T47D (cell line): ENCODE results near the gene PEX6.
"Not testable (repeated sequence)": the region's sequence is repeated elsewhere in the genome, so short reads cannot be mapped to it uniquely, and the experiment has no call there.

Source experiments
- DNase-seq, 2 experiments: peaks; one replicate each; pipeline versions ENCODE4 v3.0.0 to v3.0.0-alpha.2; 2011 to 2012; ENCODE audit warnings: low read depth in 1 of 2, low spot score in 1 of 2
- JUND ChIP-seq: IDR thresholded peaks from 2 replicates; pipeline ENCODE4 v1.6.1; 2012; ENCODE audit warnings: low read depth
- in situ Hi-C: cut with HindIII; loops from 2 replicates; pipeline ENCODE4 v1.10.0; 2016; ENCODE audit warnings: low sequenced_read_pairs, low pct_unique_long_range_greater_than_20kb

Gene PEX6

DNA sequence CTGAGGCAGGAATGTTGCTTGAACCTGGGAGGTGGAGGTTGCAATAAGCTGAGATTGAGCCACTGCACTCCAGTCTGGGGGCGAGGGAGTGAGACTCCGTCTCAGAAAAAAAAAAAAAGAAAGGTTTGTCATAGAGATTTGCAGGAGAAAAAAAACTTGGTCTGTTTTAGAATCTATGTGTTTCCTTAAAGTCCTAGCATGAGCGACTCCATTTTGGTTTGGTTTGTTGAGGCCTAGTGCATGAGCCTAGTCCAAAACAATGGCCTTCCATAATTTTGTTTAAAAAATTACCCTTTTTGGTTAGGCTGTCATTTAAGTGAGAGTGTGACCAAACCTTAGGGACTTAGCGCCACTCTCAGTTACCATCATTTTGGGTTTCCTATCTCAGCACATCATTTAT, 26.6 kb downstream of the PEX6 start:
- TF ChIP-seq JUND = no peak
- in situ Hi-C loops = no loop called here
- no peak for DNase-seq

DNA sequence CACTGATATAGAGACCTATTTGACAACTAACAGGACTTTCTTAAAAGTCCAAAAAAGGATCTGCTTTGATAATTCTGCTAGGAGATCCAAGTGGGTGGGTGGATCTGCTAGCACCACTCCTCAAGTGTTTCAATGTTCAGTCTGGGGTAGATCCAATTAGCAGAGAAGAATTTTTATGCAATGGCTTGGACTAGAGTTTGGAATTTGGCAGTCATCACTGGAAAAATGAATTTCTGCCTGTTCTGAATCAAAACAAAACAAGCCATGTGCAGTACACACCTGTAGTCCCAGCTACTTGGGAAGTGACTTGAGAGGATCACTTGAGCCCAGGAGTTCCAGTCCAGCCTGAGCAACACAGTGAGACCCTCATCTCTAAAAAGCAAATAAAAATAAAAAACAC, 31.0 kb downstream of the PEX6 start:
- no peak for DNase-seq
- no peak for TF ChIP-seq JUND
- in situ Hi-C loops = no loop called here

DNA sequence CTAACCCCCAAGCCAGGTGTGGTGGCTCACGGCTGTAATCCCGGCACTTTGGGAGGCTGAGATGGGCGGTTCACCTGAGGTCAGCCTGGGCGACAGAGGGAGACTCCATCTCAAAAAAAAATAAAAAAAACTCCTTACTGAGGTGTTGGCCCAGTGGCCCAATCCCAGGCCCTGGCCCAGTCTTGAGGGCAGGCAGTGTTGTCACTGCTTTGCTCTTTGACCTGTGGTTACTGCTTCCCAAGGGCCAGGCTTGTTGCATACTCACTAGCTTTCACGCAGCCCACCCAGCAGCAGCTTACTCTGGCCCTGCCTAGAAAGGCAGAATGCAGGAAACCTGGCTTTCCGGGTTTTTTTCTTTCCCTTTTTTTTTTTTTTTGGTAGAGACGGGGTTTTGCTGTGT, 36.5 kb downstream of the PEX6 start:
- TF ChIP-seq JUND = no peak
- in situ Hi-C loops = no loop called here
- DNase-seq = no peak

DNA sequence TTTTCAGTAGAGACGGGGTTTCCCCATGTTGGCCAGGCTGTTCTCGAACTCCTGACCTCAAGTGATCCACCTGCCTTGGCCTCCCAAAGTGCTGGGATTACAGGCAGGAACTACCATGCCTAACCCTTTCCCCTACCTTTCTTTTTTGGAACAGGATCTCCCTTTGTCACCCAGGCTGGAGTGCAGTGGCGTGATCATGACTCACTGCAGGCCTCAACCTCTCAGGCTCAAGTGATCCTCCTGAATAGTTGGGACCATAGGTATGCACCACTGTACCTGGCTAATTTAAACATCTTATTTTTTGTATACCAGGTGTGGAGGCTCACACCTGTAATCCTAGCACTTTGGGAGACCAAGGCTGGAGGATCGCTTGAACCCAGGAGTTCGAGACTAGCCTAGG, 37.6 kb downstream of the PEX6 start:
- in situ Hi-C loops, DNase-seq: not testable (repeated sequence)

DNA sequence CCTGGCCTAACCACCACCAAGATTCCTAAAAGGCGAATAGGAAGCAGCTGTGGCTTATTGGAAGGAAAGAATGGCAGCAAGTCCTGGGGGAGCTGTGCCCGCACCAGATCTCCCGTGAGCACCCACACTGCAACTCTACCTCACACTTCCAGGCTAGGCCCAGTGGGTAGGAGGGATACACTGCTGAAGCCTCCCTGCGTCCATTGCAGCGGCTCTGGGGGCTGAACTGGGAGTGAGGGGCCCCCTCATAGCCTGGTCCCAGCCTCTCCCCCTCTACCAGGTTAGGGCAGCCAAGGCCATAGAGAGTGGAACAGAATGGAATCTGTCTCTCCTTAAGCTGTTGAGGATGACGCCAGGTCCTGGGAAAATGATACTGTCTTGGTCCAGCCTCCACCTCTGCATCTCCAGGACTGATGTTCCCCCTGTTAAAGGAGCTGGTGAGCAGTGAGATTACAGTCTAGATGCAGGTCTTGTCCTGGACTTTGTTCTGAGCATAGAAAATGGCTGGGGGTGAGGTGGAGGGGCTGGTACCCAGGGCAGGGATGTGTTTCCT, 38.4 kb downstream of the PEX6 start:
- DNase-seq = no peak
- TF ChIP-seq JUND = no peak
- in situ Hi-C loops = no loop called here

DNA sequence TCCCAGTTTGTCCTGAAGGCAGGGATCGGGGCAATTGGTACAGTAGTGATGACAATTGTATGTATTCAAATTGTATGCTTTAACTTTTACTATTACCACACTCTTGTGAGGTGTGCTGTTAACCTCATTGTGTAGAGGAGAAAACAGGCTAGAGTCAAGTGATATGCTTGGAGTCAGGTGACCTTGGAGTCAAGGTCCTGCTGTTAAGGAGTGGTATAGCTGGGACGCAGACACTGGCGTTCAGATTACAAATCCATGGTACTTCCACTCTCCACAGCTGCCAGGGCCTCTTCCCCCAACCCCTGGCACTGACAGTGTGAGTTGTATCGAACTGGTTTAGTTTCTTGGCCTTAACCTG, 39.2 kb downstream of the PEX6 start:
- no peak for TF ChIP-seq JUND
- in situ Hi-C loops = no loop called here
- DNase-seq = no peak

DNA sequence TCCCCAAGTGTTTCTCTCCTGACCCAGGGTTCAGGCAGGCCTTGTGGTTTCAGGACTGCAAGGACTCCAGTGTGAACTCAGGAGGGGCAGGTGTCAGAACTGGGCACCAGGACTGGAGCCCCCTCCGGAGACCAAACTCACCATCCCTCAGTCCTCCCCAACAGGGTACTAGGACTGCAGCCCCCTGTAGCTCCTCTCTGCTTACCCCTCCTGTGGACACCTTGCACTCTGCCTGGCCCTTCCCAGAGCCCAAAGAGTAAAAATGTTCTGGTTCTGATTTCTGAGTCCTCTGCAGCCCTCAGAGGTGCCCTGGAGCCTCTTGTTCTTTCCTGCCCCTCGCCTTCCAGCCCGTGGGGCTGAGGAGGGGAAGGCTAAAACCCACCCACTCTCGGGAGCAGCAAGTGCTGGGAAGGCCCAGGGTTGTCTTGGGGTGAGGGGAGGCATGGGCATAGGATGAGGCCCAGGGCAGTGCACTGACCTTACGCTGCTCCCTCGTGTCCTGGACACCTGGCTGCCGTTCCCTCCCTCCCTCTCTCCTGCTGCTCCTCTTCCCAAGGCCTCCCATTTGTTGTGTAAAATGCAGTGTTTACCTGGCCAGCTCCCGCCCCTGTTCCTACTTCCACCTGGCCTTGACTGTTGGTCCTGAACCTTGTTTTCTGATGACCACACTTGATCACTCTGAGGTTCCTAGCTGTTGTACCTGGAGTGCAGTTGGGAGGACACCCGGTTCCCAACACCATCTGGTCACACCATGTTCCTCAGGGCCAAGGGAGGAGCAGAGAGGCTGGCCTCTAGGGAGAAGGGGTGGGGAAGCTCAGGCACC, 39.8 kb downstream of the PEX6 start:
- no peak for TF ChIP-seq JUND
- DNase-seq = peak in 1 of 2 experiments; percentile 34
- in situ Hi-C loops = no loop called here

DNA sequence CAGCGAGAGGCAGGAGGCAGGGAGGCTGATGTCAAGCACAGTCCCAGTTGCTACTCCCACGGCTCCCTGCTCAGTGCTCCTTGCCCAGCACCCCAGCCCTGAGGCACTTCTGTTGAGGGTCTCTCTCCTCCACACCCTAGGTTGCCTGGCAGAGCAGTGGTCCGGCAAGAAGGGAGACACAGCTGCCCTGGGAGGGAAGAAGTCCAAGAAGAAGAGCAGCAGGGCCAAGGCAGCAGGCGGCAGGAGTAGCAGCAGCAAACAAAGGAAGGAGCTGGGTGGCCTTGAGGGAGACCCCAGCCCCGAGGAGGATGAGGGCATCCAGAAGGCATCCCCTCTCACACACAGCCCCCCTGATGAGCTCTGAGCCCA, 40.6 kb downstream of the PEX6 start:
- in situ Hi-C loops = no loop called here
- DNase-seq = no peak

DNA sequence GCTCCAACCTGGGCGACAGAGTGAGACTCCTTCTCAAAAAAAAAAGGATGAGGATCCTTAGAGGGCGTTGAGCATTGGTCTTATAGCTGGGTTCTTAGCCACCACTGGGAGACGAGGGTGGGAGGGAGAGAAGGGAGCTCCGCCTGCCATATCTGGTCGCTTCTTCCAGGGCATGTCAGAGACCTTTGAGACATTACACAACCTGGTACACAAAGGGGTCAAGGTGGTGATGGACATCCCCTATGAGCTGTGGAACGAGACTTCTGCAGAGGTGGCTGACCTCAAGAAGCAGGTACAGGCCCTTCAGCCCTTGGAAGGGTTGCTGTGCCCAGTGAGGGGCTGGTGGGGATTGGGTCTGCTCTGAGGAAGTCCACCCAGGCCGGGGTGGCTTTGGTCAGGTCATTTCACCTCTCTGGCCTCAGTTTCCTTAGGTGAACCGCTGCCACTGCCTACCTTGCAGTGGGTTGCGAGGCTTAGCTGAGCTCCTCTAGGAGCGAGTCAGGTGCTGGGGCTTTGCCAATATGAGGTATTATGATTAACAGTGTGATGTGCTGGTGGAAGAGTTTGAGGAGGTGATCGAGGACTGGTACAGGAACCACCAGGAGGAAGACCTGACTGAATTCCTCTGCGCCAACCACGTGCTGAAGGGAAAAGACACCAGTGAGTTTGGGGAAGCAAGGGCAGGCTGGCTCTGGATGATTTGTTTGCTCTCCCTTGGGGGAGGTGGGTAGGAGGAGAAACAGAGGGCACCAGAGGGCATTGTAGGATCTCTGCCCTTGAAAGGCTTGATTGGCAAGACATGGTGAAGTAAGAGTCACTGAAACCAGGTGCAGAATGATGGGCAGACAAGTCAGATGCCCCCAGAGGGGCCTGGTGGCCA, 41.2 kb downstream of the PEX6 start:
- no peak for TF ChIP-seq JUND
- in situ Hi-C loops = no loop called here

More for the DNA sequence above, 40.6 kb downstream of the PEX6 start:
- TF ChIP-seq JUND = no peak

DNA sequence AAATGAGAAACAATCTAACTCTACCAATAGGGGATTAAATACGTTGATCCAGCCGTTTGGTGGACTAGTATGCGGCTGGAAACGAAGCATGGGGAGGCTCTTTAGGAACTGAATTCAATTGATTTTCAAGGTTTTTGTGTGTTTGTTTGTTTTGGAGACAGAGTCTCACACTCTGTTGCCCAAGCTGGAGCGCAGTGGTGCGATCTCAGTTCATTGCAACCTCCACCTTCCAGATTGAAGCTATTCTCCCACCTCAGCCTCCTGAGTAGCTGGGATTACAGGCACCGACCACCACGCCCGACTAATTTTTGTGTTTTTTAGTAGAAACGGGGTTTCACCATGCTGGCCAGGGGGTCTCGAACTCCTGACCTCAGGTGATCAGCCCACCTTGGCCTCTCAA, 42.6 kb downstream of the PEX6 start:
- in situ Hi-C loops = no loop called here
- DNase-seq = no peak
- TF ChIP-seq JUND = no peak

More for the DNA sequence above, 41.2 kb downstream of the PEX6 start:
- DNase-seq = no peak

DNA sequence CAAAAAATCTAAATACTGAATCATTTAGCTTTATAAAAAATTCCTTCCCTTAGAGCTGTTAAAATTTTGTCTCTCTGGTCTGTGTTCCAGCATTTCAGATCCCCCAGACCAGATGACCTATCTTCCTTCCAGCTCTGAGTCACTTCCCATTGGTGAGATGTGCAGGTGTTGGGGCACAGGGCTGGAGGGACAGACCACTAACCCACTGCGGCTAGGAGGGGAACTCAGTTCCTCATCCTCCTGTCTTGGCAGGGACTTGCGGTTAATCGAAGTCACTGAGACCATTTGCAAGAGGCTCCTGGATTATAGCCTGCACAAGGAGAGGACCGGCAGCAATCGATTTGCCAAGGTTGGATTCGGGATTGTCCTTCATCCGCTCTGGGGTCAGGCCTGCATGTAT, 43.7 kb downstream of the PEX6 start:
- DNase-seq = no peak
- in situ Hi-C loops = no loop called here
- no peak for TF ChIP-seq JUND

DNA sequence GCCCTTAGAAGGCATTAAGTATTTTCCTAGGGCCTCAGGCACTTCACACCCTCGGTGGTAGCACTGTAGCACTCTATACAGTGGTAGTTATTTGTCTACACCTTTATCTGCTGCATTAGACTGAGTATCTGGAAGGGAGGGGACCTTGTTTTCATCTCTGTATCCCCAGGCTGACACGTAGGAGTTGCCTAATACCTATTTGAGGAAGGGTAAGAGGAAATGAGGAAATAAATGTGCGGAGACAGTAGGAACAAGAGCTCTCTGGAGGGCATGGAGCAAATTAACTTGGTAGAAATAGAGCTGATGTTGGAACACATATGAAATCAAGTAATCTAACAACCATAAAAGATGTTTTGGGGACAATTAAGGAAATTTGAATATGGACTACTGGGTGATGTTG, 45.8 kb downstream of the PEX6 start:
- no peak for DNase-seq
- in situ Hi-C loops = no loop called here
- no peak for TF ChIP-seq JUND

DNA sequence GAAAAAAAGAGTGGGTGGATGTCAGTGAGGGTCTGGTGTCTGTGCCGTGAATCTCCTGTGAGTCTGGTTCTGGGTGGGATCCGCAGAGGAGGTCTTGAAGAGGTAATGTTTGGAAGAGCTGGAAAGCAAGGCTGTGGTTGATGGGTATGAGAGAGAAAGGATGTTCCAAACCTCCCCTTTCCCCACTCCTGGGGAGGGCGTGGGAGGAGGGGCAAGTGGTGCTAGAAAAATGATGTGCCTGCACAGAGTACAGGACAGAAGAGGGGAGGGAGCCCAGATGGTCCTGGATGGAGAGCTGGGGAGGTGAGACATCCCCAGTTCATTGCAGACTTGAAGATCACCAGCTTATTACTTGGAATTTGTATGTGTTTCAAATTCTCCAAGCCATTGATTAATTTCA, 46.6 kb downstream of the PEX6 start:
- no peak for DNase-seq
- in situ Hi-C loops = no loop called here
- no peak for TF ChIP-seq JUND
